HEK293 (cell line): ENCODE results near the gene MMP15.
"Not testable (repeated sequence)": the region's sequence is repeated elsewhere in the genome, so short reads cannot be mapped to it uniquely, and the experiment has no call there.

Experiments
- CTCF ChIP-seq: fragments of 450-650 bp; formaldehyde crosslinking; IDR thresholded peaks from 2 replicates; pipeline ENCODE4 v1.5.1; 2016; ENCODE audit warnings: missing biosample characterization, missing genetic modification characterization
- FEZF1 ChIP-seq: fragments of 450-650 bp; formaldehyde crosslinking; IDR thresholded peaks from 2 replicates; pipeline ENCODE4 v1.5.1; 2016; ENCODE audit warnings: missing biosample characterization, missing genetic modification characterization
- PRDM1 ChIP-seq: fragments of 450-650 bp; formaldehyde crosslinking; IDR thresholded peaks from 2 replicates; pipeline ENCODE4; 2016; ENCODE audit warnings: missing biosample characterization, missing genetic modification characterization
- PRDM6 ChIP-seq: fragments of 450-650 bp; formaldehyde crosslinking; IDR thresholded peaks from 2 replicates; pipeline ENCODE4 v1.5.1; 2017; ENCODE audit warnings: missing biosample characterization, missing genetic modification characterization
- ZNF148 ChIP-seq: fragments of 450-650 bp; formaldehyde crosslinking; IDR thresholded peaks from 2 replicates; pipeline ENCODE4 v1.5.0; 2017; ENCODE audit warnings: missing biosample characterization, missing genetic modification characterization, borderline replicate concordance
- ZNF416 ChIP-seq: fragments of 450-650 bp; formaldehyde crosslinking; IDR thresholded peaks from 2 replicates; pipeline ENCODE4 v1.5.1; 2016; ENCODE audit warnings: missing biosample characterization, missing genetic modification characterization
- ZNF624 ChIP-seq: fragments of 450-650 bp; formaldehyde crosslinking; IDR thresholded peaks from 2 replicates; pipeline ENCODE4 v1.5.1; 2017; ENCODE audit warnings: missing biosample characterization, missing genetic modification characterization
- ZSCAN30 ChIP-seq: fragments of 450-650 bp; IDR thresholded peaks from 2 replicates; pipeline ENCODE4 v1.5.1; 2018; ENCODE audit warnings: missing biosample characterization, mild to moderate bottlenecking, missing genetic modification characterization, moderate library complexity
- TF ChIP-seq, protein P1 (sequence below): fragments of 450-650 bp; formaldehyde crosslinking; IDR thresholded peaks from 2 replicates; pipeline ENCODE4 v1.5.1; 2016; ENCODE audit warnings: missing biosample characterization, missing genetic modification characterization
- TF ChIP-seq, protein P2 (sequence below): fragments of 450-650 bp; formaldehyde crosslinking; IDR thresholded peaks from 2 replicates; pipeline ENCODE4 v1.5.1; 2016; ENCODE audit warnings: missing biosample characterization, missing genetic modification characterization, low read depth

- TF ChIP-seq ZNF624; CTCF (tag by site-specific recombination); ZSCAN30 (tag by site-specific recombination); PRDM1 (tag by site-specific recombination); PRDM6 (tag by site-specific recombination); FEZF1; ZNF148; ZNF416 (tag by site-specific recombination): not testable (repeated sequence)
- TF ChIP-seq, protein P1, sequence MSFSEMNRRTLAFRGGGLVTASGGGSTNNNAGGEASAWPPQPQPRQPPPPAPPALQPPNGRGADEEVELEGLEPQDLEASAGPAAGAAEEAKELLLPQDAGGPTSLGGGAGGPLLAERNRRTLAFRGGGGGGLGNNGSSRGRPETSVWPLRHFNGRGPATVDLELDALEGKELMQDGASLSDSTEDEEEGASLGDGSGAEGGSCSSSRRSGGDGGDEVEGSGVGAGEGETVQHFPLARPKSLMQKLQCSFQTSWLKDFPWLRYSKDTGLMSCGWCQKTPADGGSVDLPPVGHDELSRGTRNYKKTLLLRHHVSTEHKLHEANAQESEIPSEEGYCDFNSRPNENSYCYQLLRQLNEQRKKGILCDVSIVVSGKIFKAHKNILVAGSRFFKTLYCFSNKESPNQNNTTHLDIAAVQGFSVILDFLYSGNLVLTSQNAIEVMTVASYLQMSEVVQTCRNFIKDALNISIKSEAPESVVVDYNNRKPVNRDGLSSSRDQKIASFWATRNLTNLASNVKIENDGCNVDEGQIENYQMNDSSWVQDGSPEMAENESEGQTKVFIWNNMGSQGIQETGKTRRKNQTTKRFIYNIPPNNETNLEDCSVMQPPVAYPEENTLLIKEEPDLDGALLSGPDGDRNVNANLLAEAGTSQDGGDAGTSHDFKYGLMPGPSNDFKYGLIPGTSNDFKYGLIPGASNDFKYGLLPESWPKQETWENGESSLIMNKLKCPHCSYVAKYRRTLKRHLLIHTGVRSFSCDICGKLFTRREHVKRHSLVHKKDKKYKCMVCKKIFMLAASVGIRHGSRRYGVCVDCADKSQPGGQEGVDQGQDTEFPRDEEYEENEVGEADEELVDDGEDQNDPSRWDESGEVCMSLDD: not testable (repeated sequence)
- TF ChIP-seq, protein P2, sequence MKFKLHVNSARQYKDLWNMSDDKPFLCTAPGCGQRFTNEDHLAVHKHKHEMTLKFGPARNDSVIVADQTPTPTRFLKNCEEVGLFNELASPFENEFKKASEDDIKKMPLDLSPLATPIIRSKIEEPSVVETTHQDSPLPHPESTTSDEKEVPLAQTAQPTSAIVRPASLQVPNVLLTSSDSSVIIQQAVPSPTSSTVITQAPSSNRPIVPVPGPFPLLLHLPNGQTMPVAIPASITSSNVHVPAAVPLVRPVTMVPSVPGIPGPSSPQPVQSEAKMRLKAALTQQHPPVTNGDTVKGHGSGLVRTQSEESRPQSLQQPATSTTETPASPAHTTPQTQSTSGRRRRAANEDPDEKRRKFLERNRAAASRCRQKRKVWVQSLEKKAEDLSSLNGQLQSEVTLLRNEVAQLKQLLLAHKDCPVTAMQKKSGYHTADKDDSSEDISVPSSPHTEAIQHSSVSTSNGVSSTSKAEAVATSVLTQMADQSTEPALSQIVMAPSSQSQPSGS (tag by site-specific recombination): not testable (repeated sequence)
Measured at GRCh38 chr16:58073086-58073485, 47.5 kb downstream of the MMP15 start.
